GM21360 (cell line): ENCODE data around the gene S100A7A.

Source experiments
- ATAC-seq: cut with Tn5 transposase; IDR thresholded peaks from one replicate; pipeline ENCODE4 v1.9.1; 2021; ENCODE audit warnings: mild to moderate bottlenecking, moderate library complexity; ENCODE audit not compliant: unreplicated experiment

S100A7A gene

GRCh38 chr1:153420306-153420705 is 4.0 kb downstream of the S100A7A start:
- no peak for ATAC-seq

GRCh38 chr1:153422450-153423068 is 6.2 kb downstream of the S100A7A start:
- no peak for ATAC-seq

- no peak for ATAC-seq
These were observed 10.5 kb downstream of the S100A7A start for GRCh38 chr1:153426809-153427208.

- no peak for ATAC-seq
These were observed 11.8 kb downstream of the S100A7A start for GRCh38 chr1:153428073-153428638.

- no peak for ATAC-seq
These were observed 12.5 kb downstream of the S100A7A start for GRCh38 chr1:153428791-153429190.

GRCh38 chr1:153429266-153430165 is 13.2 kb downstream of the S100A7A start:
- no peak for ATAC-seq

- ATAC-seq, result no peak
These were observed 13.8 kb downstream of the S100A7A start for GRCh38 chr1:153430166-153430553.

GRCh38 chr1:153430561-153430960 is 14.2 kb downstream of the S100A7A start:
- no peak for ATAC-seq

GRCh38 chr1:153431002-153431401 is 14.7 kb downstream of the S100A7A start:
- no peak for ATAC-seq

- no peak for ATAC-seq
These were observed 15.1 kb downstream of the S100A7A start for GRCh38 chr1:153431427-153431826.

GRCh38 chr1:153431928-153432327 is 15.6 kb downstream of the S100A7A start:
- no peak for ATAC-seq

- ATAC-seq, result no peak
These were observed 16.8 kb downstream of the S100A7A start for GRCh38 chr1:153432874-153433681.

- no peak for ATAC-seq
These were observed 18.6 kb downstream of the S100A7A start for GRCh38 chr1:153434746-153435455.

- ATAC-seq, result no peak
These were observed 20.9 kb downstream of the S100A7A start for GRCh38 chr1:153437236-153437635.

GRCh38 chr1:153438599-153438998 is 22.3 kb downstream of the S100A7A start:
- ATAC-seq, result no peak

- ATAC-seq, result no peak
These were observed 23.0 kb downstream of the S100A7A start for GRCh38 chr1:153439273-153439672.

- no peak for ATAC-seq
These were observed 25.0 kb downstream of the S100A7A start for GRCh38 chr1:153441238-153441755.

- no peak for ATAC-seq
These were observed 27.2 kb downstream of the S100A7A start for GRCh38 chr1:153443486-153443885.

- ATAC-seq, result no peak
These were observed 27.8 kb downstream of the S100A7A start for GRCh38 chr1:153444078-153444477.

GRCh38 chr1:153447498-153448170 is 31.3 kb downstream of the S100A7A start:
- no peak for ATAC-seq
